HG02852 (cell line): ENCODE measurements around the gene TNF.

Source experiments
- ATAC-seq: cut with Tn5 transposase; IDR thresholded peaks from one replicate; pipeline ENCODE4 v1.9.1; 2021; ENCODE audit warnings: mild to moderate bottlenecking, moderate library complexity; ENCODE audit not compliant: unreplicated experiment

Gene TNF

DNA sequence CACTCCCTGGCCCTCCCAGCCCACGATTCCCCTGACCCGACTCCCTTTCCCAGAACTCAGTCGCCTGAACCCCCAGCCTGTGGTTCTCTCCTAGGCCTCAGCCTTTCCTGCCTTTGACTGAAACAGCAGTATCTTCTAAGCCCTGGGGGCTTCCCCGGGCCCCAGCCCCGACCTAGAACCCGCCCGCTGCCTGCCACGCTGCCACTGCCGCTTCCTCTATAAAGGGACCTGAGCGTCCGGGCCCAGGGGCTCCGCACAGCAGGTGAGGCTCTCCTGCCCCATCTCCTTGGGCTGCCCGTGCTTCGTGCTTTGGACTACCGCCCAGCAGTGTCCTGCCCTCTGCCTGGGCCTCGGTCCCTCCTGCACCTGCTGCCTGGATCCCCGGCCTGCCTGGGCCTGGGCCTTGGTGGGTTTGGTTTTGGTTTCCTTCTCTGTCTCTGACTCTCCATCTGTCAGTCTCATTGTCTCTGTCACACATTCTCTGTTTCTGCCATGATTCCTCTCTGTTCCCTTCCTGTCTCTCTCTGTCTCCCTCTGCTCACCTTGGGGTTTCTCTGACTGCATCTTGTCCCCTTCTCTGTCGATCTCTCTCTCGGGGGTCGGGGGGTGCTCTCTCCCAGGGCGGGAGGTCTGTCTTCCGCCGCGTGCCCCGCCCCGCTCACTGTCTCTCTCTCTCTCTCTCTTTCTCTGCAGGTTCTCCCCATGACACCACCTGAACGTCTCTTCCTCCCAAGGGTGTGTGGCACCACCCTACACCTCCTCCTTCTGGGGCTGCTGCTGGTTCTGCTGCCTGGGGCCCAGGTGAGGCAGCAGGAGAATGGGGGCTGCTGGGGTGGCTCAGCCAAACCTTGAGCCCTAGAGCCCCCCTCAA, 3.1 kb upstream of the TNF start, which contains the start of gene LTA:
LTA (plus strand) TSS at position 249 of the 871 bp plus-strand sequence; CDS start at position 703, 454 bp downstream.
- ATAC-seq = no peak

DNA sequence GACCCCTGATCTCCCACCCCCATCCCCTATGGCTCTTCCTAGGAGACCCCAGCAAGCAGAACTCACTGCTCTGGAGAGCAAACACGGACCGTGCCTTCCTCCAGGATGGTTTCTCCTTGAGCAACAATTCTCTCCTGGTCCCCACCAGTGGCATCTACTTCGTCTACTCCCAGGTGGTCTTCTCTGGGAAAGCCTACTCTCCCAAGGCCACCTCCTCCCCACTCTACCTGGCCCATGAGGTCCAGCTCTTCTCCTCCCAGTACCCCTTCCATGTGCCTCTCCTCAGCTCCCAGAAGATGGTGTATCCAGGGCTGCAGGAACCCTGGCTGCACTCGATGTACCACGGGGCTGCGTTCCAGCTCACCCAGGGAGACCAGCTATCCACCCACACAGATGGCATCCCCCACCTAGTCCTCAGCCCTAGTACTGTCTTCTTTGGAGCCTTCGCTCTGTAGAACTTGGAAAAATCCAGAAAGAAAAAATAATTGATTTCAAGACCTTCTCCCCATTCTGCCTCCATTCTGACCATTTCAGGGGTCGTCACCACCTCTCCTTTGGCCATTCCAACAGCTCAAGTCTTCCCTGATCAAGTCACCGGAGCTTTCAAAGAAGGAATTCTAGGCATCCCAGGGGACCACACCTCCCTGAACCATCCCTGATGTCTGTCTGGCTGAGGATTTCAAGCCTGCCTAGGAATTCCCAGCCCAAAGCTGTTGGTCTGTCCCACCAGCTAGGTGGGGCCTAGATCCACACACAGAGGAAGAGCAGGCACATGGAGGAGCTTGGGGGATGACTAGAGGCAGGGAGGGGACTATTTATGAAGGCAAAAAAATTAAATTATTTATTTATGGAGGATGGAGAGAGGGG, 1.9 kb upstream of the TNF start:
- no peak for ATAC-seq

DNA sequence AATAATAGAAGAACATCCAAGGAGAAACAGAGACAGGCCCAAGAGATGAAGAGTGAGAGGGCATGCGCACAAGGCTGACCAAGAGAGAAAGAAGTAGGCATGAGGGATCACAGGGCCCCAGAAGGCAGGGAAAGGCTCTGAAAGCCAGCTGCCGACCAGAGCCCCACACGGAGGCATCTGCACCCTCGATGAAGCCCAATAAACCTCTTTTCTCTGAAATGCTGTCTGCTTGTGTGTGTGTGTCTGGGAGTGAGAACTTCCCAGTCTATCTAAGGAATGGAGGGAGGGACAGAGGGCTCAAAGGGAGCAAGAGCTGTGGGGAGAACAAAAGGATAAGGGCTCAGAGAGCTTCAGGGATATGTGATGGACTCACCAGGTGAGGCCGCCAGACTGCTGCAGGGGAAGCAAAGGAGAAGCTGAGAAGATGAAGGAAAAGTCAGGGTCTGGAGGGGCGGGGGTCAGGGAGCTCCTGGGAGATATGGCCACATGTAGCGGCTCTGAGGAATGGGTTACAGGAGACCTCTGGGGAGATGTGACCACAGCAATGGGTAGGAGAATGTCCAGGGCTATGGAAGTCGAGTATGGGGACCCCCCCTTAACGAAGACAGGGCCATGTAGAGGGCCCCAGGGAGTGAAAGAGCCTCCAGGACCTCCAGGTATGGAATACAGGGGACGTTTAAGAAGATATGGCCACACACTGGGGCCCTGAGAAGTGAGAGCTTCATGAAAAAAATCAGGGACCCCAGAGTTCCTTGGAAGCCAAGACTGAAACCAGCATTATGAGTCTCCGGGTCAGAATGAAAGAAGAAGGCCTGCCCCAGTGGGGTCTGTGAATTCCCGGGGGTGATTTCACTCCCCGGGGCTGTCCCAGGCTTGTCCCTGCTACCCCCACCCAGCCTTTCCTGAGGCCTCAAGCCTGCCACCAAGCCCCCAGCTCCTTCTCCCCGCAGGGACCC, 981 bp upstream of the TNF start:
- no peak for ATAC-seq

DNA sequence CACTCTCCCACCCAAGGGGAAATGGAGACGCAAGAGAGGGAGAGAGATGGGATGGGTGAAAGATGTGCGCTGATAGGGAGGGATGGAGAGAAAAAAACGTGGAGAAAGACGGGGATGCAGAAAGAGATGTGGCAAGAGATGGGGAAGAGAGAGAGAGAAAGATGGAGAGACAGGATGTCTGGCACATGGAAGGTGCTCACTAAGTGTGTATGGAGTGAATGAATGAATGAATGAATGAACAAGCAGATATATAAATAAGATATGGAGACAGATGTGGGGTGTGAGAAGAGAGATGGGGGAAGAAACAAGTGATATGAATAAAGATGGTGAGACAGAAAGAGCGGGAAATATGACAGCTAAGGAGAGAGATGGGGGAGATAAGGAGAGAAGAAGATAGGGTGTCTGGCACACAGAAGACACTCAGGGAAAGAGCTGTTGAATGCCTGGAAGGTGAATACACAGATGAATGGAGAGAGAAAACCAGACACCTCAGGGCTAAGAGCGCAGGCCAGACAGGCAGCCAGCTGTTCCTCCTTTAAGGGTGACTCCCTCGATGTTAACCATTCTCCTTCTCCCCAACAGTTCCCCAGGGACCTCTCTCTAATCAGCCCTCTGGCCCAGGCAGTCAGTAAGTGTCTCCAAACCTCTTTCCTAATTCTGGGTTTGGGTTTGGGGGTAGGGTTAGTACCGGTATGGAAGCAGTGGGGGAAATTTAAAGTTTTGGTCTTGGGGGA, 754 bp downstream of the TNF start:
- no peak for ATAC-seq

DNA sequence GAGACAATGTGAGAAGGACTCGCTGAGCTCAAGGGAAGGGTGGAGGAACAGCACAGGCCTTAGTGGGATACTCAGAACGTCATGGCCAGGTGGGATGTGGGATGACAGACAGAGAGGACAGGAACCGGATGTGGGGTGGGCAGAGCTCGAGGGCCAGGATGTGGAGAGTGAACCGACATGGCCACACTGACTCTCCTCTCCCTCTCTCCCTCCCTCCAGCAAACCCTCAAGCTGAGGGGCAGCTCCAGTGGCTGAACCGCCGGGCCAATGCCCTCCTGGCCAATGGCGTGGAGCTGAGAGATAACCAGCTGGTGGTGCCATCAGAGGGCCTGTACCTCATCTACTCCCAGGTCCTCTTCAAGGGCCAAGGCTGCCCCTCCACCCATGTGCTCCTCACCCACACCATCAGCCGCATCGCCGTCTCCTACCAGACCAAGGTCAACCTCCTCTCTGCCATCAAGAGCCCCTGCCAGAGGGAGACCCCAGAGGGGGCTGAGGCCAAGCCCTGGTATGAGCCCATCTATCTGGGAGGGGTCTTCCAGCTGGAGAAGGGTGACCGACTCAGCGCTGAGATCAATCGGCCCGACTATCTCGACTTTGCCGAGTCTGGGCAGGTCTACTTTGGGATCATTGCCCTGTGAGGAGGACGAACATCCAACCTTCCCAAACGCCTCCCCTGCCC, 1.7 kb downstream of the TNF start:
- no peak for ATAC-seq

DNA sequence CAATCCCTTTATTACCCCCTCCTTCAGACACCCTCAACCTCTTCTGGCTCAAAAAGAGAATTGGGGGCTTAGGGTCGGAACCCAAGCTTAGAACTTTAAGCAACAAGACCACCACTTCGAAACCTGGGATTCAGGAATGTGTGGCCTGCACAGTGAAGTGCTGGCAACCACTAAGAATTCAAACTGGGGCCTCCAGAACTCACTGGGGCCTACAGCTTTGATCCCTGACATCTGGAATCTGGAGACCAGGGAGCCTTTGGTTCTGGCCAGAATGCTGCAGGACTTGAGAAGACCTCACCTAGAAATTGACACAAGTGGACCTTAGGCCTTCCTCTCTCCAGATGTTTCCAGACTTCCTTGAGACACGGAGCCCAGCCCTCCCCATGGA, 2.2 kb downstream of the TNF start:
- ATAC-seq = no peak

DNA sequence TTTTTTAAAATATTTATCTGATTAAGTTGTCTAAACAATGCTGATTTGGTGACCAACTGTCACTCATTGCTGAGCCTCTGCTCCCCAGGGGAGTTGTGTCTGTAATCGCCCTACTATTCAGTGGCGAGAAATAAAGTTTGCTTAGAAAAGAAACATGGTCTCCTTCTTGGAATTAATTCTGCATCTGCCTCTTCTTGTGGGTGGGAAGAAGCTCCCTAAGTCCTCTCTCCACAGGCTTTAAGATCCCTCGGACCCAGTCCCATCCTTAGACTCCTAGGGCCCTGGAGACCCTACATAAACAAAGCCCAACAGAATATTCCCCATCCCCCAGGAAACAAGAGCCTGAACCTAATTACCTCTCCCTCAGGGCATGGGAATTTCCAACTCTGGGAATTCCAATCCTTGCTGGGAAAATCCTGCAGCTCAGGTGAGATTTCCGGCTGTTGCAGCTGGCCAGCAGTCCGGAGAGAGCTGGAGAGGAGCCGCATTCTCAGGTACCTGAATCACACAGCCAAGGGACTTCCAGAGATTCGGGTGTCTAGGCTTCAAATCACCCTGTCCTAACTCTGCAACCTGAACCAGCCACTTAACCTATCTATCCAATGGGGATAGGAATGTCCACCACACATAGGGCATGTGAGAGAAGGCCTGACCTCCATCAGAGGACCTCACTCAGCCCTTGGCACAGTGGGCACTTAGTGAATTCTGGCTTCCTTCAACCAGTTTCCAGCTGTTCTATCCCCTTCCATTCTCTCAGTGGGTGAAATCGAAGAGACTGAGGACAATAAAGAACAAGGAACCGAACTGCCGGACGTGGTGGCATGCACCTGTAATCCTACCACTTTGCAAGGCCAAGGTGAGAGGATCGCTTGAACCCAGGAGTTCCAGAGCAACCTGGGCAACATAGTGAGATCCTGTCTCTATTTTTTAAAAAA, 3.1 kb downstream of the TNF start:
- ATAC-seq = no peak

DNA sequence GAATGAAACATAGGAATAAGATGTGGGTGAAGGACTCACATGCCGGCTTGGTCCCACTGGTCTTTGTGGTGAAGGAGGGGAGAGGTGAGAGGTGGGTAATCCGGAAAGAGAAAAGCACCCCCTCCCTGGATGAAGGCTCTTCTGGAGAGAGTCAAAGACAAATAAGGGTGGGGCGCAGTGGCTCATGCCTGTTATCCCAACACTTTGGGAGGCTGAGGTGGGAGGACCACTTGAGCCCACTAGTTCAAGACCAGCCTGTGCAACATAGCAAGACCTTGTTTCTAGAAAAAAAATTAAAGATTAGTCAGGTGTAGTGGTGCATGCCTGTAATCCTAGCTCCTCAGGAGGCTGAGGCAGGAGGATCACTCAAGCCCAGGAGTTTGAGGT, 3.7 kb downstream of the TNF start:
- ATAC-seq = no peak

DNA sequence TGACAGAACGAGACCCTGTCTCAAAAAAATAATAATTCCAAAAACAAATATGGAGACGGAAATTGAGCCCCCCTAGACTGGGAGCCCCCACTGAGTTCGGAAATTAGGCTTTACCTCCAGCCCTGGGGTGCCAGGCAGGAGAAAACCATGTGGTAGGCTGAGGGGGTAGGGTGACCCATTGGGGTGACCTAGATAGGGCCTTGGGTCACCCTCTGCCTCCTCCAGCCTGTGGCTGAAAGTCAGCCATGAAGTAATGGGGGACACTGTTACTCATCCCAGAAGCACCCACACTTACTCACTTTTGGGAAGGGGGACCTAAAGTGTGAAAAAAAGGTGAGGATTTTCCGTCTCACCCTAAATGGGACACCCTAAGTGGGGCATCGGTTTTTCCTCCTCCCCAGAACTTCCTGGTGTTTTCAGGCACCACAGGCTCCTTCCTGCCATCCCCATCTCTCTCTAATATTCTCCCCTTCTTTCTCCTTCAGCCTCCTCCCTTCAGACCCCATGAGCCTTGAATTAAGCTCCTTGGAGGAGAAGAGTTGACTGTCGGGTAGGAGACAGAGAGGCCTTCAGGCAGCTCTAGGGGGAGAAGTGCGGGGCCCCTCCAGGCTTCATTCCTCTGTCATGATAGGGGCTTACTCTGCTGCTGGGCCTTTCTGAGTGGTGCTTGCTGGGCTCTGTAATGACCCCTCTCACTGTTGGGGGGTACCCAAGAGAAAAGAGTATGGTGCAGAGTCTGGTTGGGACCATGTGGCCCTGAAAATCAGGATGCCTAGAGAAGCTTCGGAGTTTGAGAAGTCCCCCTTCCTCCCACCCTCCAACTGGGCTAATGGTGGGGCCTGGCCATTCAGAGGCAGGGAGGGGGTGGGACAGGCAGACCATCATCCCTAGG, 4.4 kb downstream of the TNF start:
- no peak for ATAC-seq

DNA sequence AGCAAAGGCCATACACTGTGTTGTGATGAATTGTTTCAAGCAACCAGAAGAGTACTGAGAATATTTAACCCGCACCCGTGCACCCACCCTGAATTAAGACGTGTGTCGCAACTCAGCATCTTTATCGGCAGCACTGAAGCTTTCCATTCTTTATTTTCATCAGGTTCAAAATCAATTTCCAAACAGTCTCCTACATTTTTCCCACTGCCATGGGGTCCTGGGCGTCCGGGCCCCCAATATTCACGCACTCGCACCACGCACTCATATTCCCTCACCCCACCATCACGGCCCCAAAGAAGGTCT, 5.0 kb downstream of the TNF start:
- no peak for ATAC-seq

DNA sequence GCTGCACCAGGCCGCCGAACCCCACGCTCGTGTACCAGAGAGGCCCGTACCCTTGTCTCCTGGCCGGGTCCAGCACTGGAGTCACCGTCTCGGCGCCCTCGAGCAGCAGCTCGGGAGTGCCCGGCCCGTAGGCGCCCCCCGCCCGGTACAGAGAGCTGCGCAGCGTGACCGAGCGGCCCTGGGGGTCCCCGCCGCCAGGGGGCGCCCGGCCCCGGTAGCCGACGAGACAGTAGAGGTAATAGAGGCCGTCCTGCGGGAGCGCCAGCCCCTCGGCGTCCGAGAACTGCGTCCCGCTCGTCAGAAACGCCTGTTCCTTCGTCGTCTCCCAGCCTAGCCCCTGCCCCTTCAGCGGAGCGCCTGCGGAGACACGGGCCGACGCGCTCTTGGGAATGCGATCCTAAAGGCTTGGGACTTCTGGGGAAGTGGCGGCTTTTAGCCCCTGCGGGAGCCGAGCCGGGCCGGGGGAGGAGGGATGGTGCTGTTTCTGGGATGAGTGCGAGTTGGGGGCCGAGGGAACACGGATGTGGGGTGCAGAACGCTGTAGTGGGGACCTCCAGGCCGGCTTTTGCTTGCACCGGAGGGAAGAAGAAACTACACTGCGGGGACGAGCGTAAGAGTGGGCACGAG, 5.6 kb downstream of the TNF start:
- peak; percentile 49 for ATAC-seq

DNA sequence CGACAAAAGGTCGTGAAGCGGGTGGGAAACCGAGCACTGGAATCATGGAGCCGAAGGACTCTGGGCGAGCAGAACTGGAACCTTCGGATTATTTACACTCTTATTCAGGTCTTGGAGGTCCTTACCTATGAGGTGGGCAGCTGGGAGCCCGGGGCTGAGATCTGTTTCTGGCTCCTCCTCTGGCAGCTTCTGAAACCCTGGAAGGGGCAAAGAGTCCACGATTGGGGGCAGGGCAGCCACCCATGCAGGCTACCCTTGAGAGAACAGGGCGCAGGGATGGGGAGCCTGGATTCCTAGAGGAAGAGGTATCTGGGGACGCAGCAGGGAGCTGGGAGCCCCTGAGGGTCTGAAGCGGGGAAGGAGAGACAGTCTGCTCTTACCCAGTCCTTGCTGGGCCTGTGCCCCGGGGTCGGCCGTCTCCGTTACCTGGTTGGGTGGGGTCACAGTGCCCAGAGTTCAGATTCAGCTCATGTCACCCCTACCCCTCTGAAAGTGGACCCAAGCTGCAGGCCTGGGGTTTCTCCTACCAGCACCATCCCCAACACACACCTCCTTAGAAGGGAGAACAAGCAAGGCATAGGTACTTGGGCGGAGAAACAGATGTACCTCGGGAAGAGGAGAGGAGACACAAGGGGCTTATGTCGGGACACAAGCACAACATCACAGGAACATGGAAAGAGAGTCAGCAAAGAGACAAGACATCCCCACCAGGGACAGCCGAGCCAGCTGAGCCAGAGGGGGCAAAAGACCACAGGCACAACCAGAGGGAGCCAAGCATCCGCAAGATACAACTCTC, 6.3 kb downstream of the TNF start:
- no peak for ATAC-seq

DNA sequence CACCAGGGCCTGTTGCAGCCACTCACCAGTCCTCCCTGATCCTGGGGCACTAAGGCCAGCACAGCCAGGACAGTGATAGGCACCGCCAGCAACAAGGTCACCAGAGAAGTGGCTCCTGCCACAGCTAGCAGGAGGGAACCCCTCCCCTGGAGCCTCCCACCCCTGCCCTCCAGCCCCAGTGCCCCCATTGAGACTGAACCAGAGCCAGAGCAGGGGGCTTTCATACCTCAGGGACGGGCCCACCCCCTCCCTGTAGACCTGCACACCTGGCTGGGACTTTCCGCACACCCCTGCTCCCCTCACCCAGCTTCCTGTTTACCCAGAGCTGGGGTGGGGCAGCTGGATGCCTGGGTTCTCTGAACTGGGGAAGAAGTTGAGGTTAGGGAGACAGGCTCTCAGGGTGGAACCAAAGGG, 6.9 kb downstream of the TNF start, which contains the start of gene LTB:
LTB (minus strand) TSS at position 195 of the 414 bp plus-strand sequence; CDS start at position 188, 7 bp downstream.
- ATAC-seq = no peak

DNA sequence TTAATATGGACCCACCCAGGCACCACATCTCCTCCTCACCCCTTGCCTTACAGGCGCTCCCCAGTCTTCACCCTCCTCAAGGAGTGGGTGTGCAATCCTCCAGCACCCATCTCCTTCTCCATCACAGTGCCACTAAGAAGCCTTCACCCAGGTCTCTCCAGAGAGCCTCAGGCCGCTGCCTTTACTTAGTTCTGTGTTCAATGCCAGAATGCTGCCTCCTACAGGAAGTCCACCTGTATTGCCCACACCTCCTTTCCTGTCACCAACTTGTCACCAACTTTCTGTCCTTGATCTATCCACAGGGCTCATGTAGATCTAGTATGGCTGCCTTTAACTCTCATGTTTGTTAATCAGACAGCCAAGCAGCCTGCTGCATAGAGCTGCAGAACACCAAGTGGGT, 10.1 kb downstream of the TNF start:
- no peak for ATAC-seq

DNA sequence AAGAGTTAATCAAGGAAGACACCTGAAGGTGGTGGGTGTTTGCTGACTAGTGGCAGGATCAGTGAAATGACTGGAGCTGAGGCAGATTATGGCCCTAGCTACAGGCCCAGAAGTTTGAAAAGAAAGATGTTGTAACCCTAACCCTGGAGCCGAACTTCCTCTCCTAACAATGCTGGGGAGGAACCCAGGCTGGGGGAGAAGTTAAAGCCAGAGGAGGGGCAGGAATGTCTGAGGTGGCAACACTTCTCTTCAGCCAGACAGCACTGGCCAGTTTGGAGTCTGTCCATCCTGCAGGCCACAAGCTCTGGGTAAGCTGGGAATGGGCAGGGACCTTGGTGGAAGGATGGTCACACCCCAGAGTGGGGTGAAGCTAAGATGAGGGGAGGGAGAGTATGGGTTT, 10.6 kb downstream of the TNF start, which contains the start of gene LST1:
LST1 (plus strand) TSS at position 270 of the 400 bp plus-strand sequence. CDS start 1,023 bp downstream, outside the sequence.
- ATAC-seq = no peak
